ENCODE measurements around the gene LCP1.

- no peak for TF ChIP-seq EZH2phosphoT487 (IDR thresholded peaks at IDR 0.05; ENCODE audit: insufficient read depth, low read depth)
- no peak for TF ChIP-seq EZH2 (IDR thresholded peaks at IDR 0.05; ENCODE audit: insufficient read depth, poor library complexity, severe bottlenecking)
Observed at GRCh38 chr13:46211116-46211482, 29.1 kb upstream of the LCP1 start.

All from GM23248 (cell line).